Calu3 (cell line): ENCODE data around the gene CAPRIN2. TPM values are rescaled to one million over a fixed set of nuclear protein-coding genes. Genes with fewer than 3 reads are reported as not detected.

Experiments used
- BruUV-seq: library from RNA; stranded (reverse); fragments of 400-500 nt; replicated peaks from 2 replicates; lab custom pipeline; 2021; lab: Mats Ljungman, UMichigan
- CTCF ChIA-PET: fragments of 300-600 bp; sonication (Branson Sonifier 250); formaldehyde crosslinking; loops from one replicate; lab custom pipeline; 2022; ENCODE audit warnings: antibody characterized with exemption; lab: Charles Lee
- DNase-seq: peaks from one replicate; pipeline ENCODE4 v3.0.0; 2022
- H3K27ac Mint-ChIP-seq: one replicate; pipeline ENCODE4 v1.8.0; 2022; ENCODE audit warnings: mixed read lengths; ENCODE audit not compliant: unreplicated experiment
- H3K27me3 Mint-ChIP-seq: one replicate; pipeline ENCODE4 v1.8.0; 2022; ENCODE audit warnings: mixed read lengths; ENCODE audit not compliant: unreplicated experiment
- H3K36me3 Mint-ChIP-seq: one replicate; pipeline ENCODE4 v1.8.0; 2022; ENCODE audit warnings: mild to moderate bottlenecking, moderate library complexity, mixed read lengths; ENCODE audit not compliant: insufficient read depth, unreplicated experiment
- H3K4me1 Mint-ChIP-seq: one replicate; pipeline ENCODE4 v1.8.0; 2022; ENCODE audit warnings: mild to moderate bottlenecking, low read depth, mixed read lengths; ENCODE audit not compliant: unreplicated experiment
- H3K4me3 Mint-ChIP-seq: one replicate; pipeline ENCODE4 v1.8.0; 2022; ENCODE audit warnings: mild to moderate bottlenecking, low read depth, moderate library complexity, mixed read lengths; ENCODE audit not compliant: unreplicated experiment
- H3K9me3 Mint-ChIP-seq: one replicate; pipeline ENCODE4 v1.8.0; 2022; ENCODE audit warnings: low read depth, mixed read lengths; ENCODE audit not compliant: unreplicated experiment
- CTCF ChIP-seq: fragments of 200-600 bp; IDR thresholded peaks from one replicate; pipeline ENCODE4 v1.8.0; 2022; ENCODE audit warnings: antibody characterized with exemption; ENCODE audit not compliant: unreplicated experiment
- intact Hi-C: fragments of 100-400 bp; cut with micrococcal nuclease; formaldehyde crosslinking; loops from one replicate; pipeline ENCODE4 v1.10.0; 2022; ENCODE audit not compliant: unreplicated experiment
- total RNA-seq: library from RNA; stranded (reverse); gene quantifications from 2 replicates; pipeline ENCODE4 v1.2.3, GENCODE V29; 2022

Gene CAPRIN2
- total RNA-seq, 1 experiment from 2014 or later: 52.2 TPM

DNA sequence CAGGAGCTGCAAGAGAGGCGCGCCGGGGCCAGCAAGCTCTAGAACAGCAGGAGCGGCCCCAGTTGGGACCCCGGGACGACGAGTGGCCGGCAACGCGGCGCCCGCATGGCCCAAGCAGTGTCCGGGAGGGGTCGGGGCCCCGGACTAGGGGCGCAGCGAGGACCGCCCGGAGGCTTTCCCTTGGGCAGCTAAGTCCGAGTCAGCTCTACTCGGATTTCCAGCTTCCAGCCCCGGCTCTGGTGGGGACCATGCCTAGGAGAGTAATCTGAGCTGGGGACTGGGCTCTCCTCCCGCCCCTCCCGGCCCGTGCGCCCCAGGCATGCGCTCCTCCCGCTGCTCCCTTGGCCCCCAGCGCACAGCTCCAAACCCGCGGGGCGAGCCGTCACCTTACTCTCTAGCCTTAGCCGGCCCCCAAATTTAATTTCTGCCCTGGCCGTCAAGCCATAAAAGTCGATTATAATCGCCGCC, 41.6 kb upstream of the CAPRIN2 start:
- peaks cover 51% of the 10 kb centered on the region for H3K4me1 Mint-ChIP-seq
- DNase-seq: peak; percentile 42
- no peaks in the 10 kb centered on the region for H3K9me3 Mint-ChIP-seq
- peaks cover 45% of the 10 kb centered on the region for H3K36me3 Mint-ChIP-seq
- H3K4me3 Mint-ChIP-seq: peak overlapping the region; percentile 89
- H3K27ac Mint-ChIP-seq: peak overlapping the region; percentile 89
- CTCF ChIA-PET: interaction anchor here (0.6 to 3.2 kb wide), 7 partner anchors 10 to 1766 kb away, joined by 4 to 36 read pairs (median 5); partner anchors contain the start of genes CAPRIN2 and IPO8
- intact Hi-C loops: no loop called here
- TF ChIP-seq CTCF: no peak
- no TSS peak for BruUV-seq
- H3K27me3 Mint-ChIP-seq: no peaks in the 10 kb centered on the region

DNA sequence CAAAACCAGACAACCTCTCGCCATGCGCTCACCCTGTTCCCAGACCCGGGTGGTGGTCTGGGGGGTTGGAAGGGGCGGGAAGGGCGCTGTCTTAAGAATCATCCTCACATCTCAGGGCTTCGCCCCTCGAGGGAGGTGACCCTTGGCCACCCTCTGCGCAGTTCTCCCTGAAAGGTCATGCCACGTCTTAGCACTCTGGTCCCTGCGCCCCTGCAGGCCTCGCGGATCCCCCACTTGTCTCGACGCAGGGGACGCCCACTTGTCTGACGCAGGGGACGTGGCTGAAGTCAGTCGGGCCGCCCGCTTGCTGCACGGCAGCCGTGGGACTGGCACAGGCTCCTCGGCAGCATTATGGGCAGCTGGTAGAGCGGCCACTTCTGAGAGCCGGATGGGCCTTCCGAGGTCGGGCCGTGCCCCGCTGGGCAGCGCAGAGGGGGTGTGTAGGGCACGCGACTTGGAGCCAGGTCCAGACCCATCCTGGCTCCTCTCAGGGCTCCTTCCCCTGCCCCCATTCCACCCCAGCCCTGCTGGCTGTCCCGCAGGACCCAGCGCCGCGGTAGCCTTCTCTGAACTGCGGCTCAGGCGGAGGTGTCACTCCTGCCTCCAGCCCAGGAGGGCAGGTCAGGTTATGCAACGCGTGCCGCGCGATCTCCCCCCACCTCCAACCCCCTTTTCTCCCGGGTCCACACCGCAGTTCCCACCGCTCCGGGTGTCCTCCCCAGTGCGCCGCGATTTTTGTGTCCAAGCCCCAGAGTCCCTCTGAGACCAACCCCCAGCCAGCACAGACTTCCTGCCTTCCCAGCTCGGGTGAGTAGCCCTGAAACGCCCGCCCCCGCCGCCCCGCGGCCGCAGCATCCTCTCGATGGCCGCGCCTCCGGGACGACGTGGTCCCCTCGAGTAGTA, 40.9 kb upstream of the CAPRIN2 start:
- peak overlapping the region; percentile 89 for H3K4me3 Mint-ChIP-seq
- BruUV-seq: no TSS peak
- H3K27me3 Mint-ChIP-seq: no peaks in the 10 kb centered on the region
- H3K27ac Mint-ChIP-seq: peak overlapping the region; percentile 89
- H3K4me1 Mint-ChIP-seq: peaks cover 51% of the 10 kb centered on the region
- intact Hi-C loops: loop anchor here (1.0 to 2.0 kb wide), 2 partner anchors 40 to 101 kb away; partner anchors contain the start of gene IPO8
- peak; percentile 85 for DNase-seq
- H3K9me3 Mint-ChIP-seq: no peaks in the 10 kb centered on the region
- CTCF ChIA-PET: interaction anchor here (0.6 to 3.2 kb wide), 8 partner anchors 10 to 1765 kb away, joined by 3 to 36 read pairs (median 4); partner anchors contain the start of genes CAPRIN2 and IPO8
- no peak for TF ChIP-seq CTCF
- H3K36me3 Mint-ChIP-seq: peaks cover 45% of the 10 kb centered on the region

DNA sequence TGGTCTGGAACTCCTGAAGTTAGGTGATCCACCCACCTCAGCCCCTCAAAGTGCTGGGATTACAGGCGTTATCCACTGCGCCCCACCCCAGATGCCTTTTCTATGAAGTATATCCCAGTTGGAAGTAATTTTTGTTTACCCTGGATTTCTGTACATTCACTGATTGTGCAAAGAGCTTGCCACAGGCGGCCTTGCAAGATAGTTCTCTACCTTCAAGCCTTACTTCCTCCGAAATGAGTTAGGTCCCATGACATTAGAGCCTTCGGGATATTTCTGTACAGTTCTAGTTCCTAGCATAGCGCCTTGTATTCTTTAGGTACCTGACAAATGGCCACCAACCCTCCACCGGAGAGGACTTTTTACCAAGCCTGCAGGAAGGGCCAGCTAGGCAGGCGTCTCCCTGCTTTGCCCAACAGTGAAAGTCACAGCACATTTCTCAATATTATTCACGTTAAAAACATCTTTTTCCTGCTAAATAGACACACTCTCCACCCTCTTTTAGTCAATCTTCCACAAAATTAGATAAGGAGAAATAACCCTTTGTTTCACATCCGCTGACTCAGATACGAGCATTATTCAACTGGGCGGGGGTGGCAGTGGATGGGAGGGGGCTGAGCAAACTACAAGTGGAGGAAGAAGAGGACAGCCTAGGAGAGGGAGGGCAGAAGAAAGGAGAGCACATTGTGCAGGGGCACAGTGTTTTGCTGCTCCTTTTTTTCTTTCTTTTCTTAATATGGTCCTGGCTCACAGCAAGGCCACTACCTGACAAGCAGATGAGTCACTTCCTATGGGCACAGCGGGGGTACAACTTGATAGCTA, 40.0 kb upstream of the CAPRIN2 start:
- Mint-ChIP-seq H3K9me3 (no peaks in the 10 kb centered on the region), H3K36me3 (peaks cover 45% of the 10 kb centered on the region), H3K4me3 (peak overlapping the region; percentile 89), H3K4me1 (peaks cover 51% of the 10 kb centered on the region), H3K27me3 (no peaks in the 10 kb centered on the region), H3K27ac (peak overlapping the region; percentile 89)
- intact Hi-C loops: loop anchor here (1.0 to 2.0 kb wide), 2 partner anchors 39 to 100 kb away; partner anchors contain the start of gene IPO8
- CTCF ChIA-PET: interaction anchor here (1.0 to 3.2 kb wide), 4 partner anchors 40 to 99 kb away, joined by 3 to 36 read pairs (median 10); partner anchors contain the start of genes CAPRIN2 and IPO8
- peak; percentile 72 for DNase-seq
- TSS peak; percentile 74 for BruUV-seq
- TF ChIP-seq CTCF: no peak

DNA sequence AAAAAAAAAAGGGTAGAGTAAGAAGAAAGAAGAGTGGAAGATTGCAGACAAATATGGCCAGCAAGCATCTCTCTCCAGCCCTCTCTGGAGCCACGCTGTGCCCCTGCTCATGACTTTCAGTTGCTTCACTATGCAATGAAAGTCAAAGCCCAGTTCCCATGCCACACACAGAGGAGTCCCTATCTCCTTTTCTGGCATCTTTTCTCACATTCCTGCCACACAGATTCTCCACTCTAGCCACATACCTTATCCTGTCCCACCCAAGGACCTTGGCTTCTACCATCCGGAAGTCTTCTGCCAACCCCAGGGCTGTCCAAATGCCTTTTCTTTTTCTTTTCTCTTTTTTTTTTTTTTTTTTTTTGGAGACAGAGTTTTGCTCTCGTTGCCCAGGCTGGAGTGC, 39.3 kb upstream of the CAPRIN2 start:
- BruUV-seq: no TSS peak
- CTCF ChIA-PET: interaction anchor here (2.9 kb wide), 1 partner anchor 98 kb away, joined by 16 read pairs; the partner anchor contains the start of gene IPO8
- intact Hi-C loops: loop anchor here (2.0 kb wide), 1 partner anchor 99 kb away; the partner anchor contains the start of gene IPO8
- H3K27me3 Mint-ChIP-seq: no peaks in the 10 kb centered on the region
- DNase-seq: no peak
- peak overlapping the region; percentile 89 for H3K27ac Mint-ChIP-seq
- H3K4me3 Mint-ChIP-seq: peak overlapping the region; percentile 89
- peaks cover 45% of the 10 kb centered on the region for H3K36me3 Mint-ChIP-seq
- no peak for TF ChIP-seq CTCF
- no peaks in the 10 kb centered on the region for H3K9me3 Mint-ChIP-seq
- peaks cover 51% of the 10 kb centered on the region for H3K4me1 Mint-ChIP-seq
